ENCODE measurements around the gene SIPA1L3.

SIPA1L3 gene

GRCh38 chr19:38056646-38057045 lies 149.6 kb downstream of the SIPA1L3 start:
- no peak for DNase-seq (ENCODE audit: low read depth)
- no peak overlapping the region for H3K4me3 ChIP-seq (ENCODE audit: low read length)
- TF ChIP-seq CTCF (IDR thresholded peaks at IDR 0.05; ENCODE audit: insufficient read depth, low read depth, low read length, missing control alignments): no peak

DNA sequence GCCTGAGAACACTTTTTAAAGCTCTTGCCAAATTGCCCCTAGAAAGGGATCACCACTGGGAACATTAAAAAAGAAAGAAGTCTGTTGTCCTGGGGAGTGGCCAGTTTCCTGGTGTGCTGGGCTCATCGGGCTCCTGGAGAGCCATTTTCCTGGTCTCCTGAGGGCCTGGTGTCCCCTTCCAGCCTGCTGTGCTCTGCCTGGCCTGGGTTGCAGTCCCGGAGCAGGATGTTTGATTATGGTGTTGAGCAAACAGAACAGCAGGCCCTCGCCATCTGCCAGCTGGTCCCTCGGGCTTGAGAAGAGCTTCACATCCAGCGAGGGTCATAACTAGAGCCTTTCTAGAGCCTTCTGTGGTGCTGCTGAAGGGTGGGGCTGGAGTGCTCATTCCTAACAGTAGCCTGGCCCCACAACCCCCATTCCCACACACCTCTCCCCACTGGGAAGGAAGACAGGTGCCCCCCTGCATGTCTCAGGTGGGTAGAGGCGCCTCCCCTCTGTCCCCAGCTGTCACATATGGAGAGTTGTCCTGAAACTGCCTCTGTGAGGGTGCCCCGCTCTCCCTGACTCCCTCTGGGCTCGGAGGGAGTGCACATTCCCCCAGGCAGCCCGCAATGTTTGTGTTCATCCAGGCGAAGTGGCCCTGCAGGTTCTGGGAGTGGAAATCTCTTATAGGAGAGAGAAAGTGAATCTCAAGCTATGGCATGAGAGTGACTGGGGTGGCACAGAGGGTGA lies 151.1 kb downstream of the SIPA1L3 start:
- no peak overlapping the region for H3K4me3 ChIP-seq (ENCODE audit: low read length)
- peak; percentile 48 for DNase-seq (ENCODE audit: low read depth)
- no peak for TF ChIP-seq CTCF (IDR thresholded peaks at IDR 0.05; ENCODE audit: insufficient read depth, low read depth, low read length, missing control alignments)

DNA sequence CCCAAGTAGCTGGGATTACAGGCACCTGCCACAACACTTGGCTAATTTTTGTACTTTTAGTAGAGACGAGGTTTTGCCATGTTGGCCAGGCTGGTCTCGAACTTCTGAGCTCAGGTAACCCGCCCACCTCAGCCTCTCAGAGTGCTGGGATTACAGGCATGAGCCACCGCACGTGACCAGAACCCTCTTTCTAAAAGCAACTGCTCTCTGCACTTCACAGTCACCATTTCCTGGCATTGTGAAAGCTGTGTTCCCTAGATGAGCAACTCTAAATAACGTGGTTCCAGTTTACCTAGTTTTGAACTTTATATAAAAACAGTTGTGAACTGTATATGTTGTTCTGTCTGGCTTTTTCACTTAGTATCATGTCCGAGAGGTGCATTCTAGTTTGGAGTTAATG lies 152.9 kb downstream of the SIPA1L3 start:
- no peak overlapping the region for H3K4me3 ChIP-seq (ENCODE audit: low read length)
- DNase-seq (ENCODE audit: low read depth): peak; percentile 51
- TF ChIP-seq CTCF (IDR thresholded peaks at IDR 0.05; ENCODE audit: insufficient read depth, low read depth, low read length, missing control alignments): no peak

DNA sequence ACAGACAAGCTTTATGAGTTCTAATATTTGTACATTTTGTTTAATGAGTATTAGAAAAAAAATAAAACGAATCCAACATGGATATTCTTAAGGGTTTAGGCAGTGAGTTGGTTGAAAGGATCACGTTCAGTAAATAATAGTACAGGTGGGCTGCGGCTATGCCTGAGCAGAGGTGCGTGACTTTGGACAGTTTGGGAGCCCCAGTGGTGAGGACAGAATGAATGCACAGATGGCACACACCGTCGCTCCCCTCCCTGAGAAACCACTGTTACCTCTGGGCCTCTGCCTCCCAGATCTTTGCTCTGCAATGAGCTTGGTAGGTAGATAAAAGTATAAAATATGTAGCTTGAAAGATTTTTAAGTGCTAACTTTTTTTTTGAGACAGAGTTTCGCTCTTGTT lies 153.3 kb downstream of the SIPA1L3 start:
- no peak overlapping the region for H3K4me3 ChIP-seq (ENCODE audit: low read length)
- no peak for DNase-seq (ENCODE audit: low read depth)
- no peak for TF ChIP-seq CTCF (IDR thresholded peaks at IDR 0.05; ENCODE audit: insufficient read depth, low read depth, low read length, missing control alignments)

GRCh38 chr19:38061294-38061693 lies 154.3 kb downstream of the SIPA1L3 start:
- DNase-seq (ENCODE audit: low read depth): peak; percentile 52
- no peak for TF ChIP-seq CTCF (IDR thresholded peaks at IDR 0.05; ENCODE audit: insufficient read depth, low read depth, low read length, missing control alignments)
- H3K4me3 ChIP-seq (ENCODE audit: low read length): no peak overlapping the region

- no peak overlapping the region for H3K4me3 ChIP-seq (ENCODE audit: low read length)
- no peak for DNase-seq (ENCODE audit: low read depth)
- no peak for TF ChIP-seq CTCF (IDR thresholded peaks at IDR 0.05; ENCODE audit: insufficient read depth, low read depth, low read length, missing control alignments)
These were observed 156.2 kb downstream of the SIPA1L3 start for GRCh38 chr19:38062959-38063761.
